ENCODE results near the gene GINS3.

GINS3 gene

GRCh38 chr16:58392215-58393137, at the start of gene GINS3:
Gene GINS3, plus strand, starts transcription at chr16:58392471. Its CDS starts 131 bp downstream, at chr16:58392602.
- DNase-seq (ENCODE audit: low read depth), result peak; percentile 70

GRCh38 chr16:58343562-58343961, 48.7 kb upstream of the GINS3 start:
- no peak for DNase-seq (ENCODE audit: low read depth)

- DNase-seq (ENCODE audit: low read depth), result no peak
Measured at GRCh38 chr16:58345574-58346354, 46.5 kb upstream of the GINS3 start.

GRCh38 chr16:58346831-58347371, 45.4 kb upstream of the GINS3 start:
- no peak for DNase-seq (ENCODE audit: low read depth)

GRCh38 chr16:58348986-58349385, 43.3 kb upstream of the GINS3 start:
- no peak for DNase-seq (ENCODE audit: low read depth)

- DNase-seq (ENCODE audit: low read depth), result no peak
Measured at GRCh38 chr16:58352690-58353089, 39.6 kb upstream of the GINS3 start.

GRCh38 chr16:58360041-58360634, 32.1 kb upstream of the GINS3 start:
- no peak for DNase-seq (ENCODE audit: low read depth)

GRCh38 chr16:58361726-58362125, 30.5 kb upstream of the GINS3 start:
- no peak for DNase-seq (ENCODE audit: low read depth)

GRCh38 chr16:58363746-58364393, 28.4 kb upstream of the GINS3 start:
- no peak for DNase-seq (ENCODE audit: low read depth)

- DNase-seq (ENCODE audit: low read depth), result no peak
Measured at GRCh38 chr16:58365623-58366022, 26.6 kb upstream of the GINS3 start.

- no peak for DNase-seq (ENCODE audit: low read depth)
Measured at GRCh38 chr16:58366247-58367031, 25.8 kb upstream of the GINS3 start.

- no peak for DNase-seq (ENCODE audit: low read depth)
Measured at GRCh38 chr16:58367252-58367651, 25.0 kb upstream of the GINS3 start.

GRCh38 chr16:58371841-58372240, 20.4 kb upstream of the GINS3 start:
- no peak for DNase-seq (ENCODE audit: low read depth)

- DNase-seq (ENCODE audit: low read depth), result no peak
Measured at GRCh38 chr16:58375386-58375785, 16.9 kb upstream of the GINS3 start.

- no peak for DNase-seq (ENCODE audit: low read depth)
Measured at GRCh38 chr16:58377932-58378331, 14.3 kb upstream of the GINS3 start.

GRCh38 chr16:58378401-58378800, 13.9 kb upstream of the GINS3 start:
- DNase-seq (ENCODE audit: low read depth), result no peak

- no peak for DNase-seq (ENCODE audit: low read depth)
Measured at GRCh38 chr16:58379736-58380135, 12.5 kb upstream of the GINS3 start.

- no peak for DNase-seq (ENCODE audit: low read depth)
Measured at GRCh38 chr16:58381661-58382060, 10.6 kb upstream of the GINS3 start.

GRCh38 chr16:58384437-58385055, 7.7 kb upstream of the GINS3 start:
- no peak for DNase-seq (ENCODE audit: low read depth)

- DNase-seq (ENCODE audit: low read depth), result no peak
Measured at GRCh38 chr16:58385218-58385773, 7.0 kb upstream of the GINS3 start.
